HG03457 (cell line): ENCODE results near the gene FBRS.
"Not testable (repeated sequence)": the region's sequence is repeated elsewhere in the genome, so short reads cannot be mapped to it uniquely, and the experiment has no call there.

Source experiments
- ATAC-seq: cut with Tn5 transposase; IDR thresholded peaks from one replicate; pipeline ENCODE4 v1.9.1; 2021; ENCODE audit warnings: moderate number of reproducible peaks; ENCODE audit not compliant: unreplicated experiment

Gene FBRS

DNA sequence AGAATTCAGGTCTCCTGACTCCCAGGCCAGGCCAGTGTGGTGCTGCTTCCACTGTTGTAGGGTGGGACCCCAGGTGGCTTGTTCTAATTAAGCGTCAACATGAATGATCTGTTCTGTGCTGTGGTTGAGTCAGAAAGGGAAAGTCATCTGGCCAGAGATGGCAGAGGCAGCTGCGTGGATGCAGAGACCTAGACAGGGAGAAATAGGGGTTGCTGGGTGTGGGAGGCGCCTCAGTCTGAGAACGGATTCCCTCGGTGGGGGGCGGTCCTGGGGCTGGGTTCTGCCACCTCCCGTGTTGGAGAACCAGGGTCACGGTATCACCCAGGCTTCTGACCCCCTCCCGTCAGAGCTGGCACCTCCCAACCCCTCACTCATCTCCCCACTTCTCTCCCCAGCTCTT is 5.6 kb downstream of the FBRS start:
- no peak for ATAC-seq

DNA sequence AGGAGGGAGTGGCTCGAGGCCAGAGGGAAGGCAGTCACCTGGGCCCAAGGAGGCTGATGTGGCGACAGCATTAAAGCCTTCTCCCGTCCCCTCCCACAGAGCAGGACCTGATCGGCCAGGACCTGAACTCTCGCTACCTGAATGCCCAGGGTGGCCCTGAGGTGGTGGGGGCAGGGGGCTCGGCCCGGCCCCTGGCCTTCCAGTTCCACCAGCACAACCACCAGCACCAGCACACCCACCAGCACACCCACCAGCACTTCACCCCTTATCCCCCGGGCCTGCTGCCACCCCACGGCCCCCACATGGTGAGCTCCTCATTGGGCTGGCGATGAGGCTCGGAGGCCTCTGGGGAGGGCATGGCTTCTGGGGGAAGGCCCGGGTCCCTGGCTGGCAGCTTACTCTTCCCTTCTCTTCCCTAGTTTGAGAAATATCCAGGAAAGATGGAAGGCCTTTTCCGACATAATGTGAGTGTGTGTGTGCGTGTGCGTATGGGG is 6.4 kb downstream of the FBRS start:
- no peak for ATAC-seq

DNA sequence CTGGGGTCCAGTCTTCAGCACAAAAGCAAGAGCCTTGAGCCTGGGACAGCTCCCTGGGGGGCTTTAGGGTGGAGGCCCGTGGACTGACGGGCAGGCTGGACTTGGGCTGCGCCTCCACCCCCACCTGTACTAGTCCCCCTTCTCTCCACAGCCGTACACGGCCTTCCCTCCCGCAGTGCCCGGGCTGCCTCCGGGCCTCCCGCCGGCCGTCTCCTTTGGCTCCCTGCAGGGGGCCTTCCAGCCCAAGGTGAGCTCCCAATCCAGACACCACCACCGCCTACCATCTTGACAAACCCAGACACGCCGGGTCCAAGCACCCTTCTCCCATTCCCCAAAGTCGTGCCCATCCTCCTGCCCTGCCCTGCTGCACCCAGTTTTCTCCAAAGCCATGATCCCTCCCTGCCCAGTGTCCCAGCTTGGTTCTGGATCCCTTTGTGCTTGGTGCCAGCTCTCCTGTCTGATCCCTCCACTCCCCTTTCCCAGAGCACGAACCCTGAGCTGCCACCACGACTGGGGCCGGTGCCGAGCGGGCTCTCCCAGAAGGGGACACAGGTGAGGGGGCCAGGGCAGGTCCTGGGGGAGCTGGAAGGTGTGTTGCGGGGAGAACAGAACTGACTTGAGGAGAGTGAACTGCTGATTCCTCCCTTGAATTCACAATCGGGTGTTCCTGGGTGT is 7.1 kb downstream of the FBRS start:
- ATAC-seq = no peak

DNA sequence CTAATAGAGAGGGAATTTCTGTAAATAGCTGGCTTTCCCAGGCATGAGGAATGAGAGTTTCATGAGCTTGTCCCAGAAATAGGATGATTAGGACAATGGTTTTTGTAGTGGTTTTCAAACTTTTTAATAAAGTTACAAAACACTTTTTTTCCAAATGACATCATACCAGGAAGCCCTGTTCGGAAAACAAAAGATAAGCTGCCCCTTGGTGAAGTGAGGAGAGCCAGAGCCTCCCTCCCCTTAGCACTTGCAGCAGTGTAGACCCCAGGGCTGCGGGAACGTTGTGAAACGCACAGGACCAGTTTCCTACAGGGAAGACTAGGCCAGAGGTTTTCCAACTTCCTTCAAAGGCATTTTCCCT is 7.6 kb downstream of the FBRS start:
- ATAC-seq = no peak

DNA sequence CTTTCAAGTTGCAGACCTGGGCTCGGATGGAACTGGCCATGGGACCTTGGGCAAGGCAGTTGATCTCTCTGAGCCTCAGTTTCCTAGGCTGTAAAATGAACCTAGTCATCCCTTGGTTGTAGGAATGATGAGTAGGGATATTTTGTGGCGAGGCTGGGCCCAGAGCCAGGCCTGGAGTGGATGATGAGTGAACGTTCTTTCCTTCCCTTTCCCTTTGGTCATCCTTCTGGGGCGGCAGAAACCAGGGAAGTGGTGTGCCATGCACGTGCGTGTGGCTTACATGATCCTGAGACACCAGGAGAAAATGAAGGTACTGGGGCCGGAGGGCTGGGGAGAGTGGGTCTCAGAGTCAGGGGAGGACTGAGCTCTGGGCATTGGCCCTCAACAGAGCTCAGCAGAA is 8.4 kb downstream of the FBRS start:
- no peak for ATAC-seq

DNA sequence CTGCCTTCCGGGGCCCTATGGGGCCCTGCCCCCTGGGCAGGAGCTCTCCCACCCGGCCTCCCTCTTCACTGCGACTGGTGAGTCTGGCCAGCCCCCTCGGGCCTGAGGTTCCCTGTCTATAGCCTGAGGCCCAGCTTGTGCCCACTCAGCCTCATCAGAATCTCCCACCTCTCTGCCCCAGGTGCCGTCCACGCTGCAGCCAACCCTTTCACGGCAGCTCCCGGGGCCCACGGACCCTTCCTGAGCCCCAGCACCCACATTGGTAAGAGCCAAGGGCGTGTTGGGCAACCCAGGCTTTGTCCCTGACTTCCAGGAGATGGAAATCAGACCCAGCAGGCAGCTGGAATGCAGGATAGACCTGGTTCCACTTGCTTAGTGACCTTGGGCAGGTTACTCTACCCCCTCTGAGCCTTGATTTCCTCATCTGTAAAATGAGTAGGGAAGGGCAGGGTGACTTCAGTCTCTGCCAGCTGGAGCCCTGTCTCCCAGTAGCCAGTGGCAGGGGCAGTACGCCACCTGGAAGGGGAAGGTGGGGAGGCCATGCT is 9.2 kb downstream of the FBRS start:
- no peak for ATAC-seq

DNA sequence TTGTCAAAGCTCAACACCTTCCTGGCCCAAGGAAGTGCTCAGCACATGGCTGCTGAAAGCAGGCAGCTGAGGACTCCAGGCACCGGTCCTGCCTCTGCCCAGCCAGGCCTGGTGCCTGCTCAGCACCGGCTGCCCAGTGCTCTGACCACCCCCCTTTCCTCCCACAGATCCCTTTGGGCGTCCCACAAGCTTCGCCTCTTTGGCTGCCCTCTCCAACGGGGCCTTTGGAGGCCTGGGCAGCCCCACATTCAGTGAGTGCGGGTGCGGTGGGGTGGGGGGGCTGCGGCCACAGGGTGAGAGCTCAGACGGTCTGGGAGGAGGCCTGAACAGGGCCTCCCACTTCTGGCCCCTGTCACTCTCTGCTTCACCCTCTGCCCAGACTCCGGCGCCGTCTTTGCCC is 10.2 kb downstream of the FBRS start:
- ATAC-seq = no peak

DNA sequence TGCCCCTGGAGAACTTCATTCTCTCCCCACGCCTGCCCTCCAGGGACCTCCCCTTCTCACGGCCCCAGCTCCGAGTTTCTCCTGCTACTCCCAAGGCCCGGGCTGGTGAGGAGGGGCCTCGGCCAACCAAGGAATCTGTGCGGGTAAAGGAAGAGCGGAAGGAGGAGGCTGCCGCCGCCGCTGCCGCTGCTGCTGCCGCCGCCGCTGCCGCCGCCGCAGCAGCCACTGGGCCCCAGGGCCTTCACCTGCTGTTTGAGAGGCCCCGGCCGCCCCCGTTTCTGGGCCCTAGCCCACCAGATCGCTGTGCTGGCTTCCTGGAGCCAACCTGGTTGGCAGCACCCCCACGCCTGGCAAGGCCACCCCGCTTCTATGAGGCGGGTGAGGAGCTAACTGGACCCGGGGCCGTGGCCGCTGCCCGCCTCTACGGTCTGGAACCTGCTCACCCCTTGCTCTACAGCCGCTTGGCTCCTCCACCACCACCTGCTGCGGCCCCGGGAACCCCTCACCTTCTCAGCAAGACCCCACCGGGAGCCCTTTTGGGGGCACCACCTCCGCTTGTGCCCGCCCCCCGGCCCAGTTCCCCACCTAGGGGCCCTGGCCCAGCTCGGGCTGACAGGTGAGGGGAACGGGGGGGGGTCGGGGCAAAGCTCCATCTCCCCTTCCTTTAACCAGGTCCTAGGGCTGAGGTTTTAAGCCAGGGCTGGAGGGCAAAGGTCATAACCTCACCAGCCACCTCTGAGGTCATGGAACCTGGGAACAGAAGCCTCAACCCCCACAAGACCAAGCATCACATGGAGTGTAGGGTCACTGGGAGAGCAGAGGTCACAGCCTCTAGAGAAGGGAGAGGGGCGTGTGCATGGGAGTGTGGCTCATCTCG is 11.0 kb downstream of the FBRS start:
- ATAC-seq = no peak

DNA sequence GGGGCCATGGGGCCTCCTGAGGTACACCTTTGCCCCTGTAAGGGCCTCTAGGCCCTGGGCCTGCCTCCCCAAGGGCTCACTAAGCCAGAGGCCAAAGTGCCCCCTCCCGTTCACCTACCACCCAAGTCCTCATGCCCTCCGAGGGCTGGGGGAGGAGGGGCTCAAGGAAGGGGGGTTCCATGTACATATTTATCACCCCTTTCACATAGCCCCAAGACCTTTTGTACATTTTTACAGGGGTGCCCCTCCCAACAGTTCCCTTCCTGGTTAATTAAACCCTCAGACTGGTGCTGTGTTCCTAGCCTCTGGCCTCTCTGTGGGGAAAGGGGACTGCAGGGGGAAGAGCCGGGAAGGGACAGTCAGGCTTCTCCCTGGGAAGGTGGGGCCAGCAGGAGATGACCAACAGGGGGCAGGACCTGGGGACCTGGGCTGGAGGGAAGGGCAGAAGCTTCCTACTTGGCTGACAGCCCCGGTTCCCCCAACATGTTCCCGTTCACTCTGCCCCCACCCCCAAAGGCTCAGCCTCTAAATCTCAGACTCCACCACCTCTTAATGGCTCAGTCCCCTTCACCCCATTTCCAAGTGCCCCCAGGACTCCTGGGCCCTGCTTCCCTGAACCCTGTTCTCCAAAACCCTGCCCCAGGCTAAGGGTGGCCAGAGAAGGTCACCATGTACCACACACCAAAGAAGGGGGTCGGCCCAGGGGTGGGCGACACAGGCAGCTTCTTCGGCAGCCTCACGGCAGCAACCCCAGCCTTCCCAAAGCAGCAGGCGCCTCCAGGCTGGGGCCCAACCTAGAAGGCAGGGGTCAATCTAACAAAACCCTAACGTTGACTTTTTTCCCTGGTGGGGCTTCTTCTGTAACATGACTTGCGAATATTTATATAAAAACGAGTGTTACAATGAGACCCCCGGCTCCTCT is 11.9 kb downstream of the FBRS start:
- no peak for ATAC-seq

DNA sequence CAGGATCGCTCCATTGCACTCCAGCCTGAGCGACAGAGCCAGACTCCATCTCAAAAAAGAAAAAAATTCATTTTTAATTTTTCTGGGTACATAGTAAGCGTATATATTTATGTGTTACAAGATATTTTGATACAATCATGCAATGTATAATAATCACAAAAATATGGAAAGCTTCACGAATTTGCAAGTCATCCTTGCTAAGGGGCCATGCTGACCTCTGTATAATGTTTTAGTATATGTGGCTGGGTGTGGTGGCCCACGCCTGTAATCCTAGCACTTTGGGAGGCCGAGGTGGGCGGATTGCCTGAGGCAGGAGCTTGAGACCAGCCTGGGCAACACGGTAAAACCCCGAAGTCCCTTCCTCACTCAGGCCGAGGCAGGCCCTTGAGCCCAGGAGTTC is 16.9 kb downstream of the FBRS start:
- no peak for ATAC-seq

DNA sequence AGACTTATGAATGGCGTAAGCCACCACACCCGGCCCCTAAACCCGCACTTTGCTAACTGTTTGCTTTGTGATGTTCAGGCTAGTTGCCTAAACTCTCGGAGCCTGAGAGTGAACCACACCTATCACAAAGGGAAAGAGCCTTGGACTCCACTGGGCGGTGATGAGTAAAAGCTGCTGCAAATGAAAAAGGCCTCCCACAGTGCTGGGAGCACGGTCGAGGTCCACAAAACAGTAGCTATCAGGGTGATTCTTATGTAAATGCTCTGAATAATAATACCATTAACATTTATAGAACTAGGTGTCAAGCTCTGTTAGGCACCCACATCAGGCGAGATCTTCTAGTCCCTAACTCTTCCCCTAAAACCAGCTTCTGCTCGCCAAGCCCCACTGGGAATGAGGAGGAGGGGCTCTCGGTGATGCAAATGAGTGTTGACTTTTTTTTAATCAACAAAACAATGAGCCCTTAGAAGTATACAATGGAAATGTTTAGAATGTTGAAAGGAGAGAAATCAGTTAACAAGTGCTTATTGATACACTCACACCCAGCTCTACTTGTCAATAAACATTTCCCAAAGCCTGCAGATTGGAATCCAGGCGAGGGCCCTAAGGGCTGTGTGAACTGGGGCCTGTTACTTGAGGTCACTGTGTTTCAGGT is 19.8 kb downstream of the FBRS start:
- no peak for ATAC-seq

DNA sequence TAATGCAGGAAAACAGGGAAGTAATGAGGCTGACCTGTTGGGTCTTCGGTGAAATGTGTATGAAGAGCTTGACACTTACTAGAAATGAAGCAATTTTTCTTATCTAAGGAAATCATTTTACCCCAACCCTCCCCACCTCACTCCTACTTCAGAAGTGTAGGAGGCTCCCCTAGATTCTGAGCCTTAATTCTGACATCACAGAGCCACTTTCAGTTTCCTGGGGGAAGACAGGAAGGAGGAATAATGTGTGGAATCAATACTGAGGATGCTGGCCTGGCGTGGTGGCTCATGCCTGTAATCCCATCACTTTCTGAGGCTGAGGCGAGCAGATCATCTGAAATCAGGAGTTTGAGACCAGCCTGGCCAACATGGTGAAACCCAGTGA is 20.3 kb downstream of the FBRS start:
- ATAC-seq = no peak

DNA sequence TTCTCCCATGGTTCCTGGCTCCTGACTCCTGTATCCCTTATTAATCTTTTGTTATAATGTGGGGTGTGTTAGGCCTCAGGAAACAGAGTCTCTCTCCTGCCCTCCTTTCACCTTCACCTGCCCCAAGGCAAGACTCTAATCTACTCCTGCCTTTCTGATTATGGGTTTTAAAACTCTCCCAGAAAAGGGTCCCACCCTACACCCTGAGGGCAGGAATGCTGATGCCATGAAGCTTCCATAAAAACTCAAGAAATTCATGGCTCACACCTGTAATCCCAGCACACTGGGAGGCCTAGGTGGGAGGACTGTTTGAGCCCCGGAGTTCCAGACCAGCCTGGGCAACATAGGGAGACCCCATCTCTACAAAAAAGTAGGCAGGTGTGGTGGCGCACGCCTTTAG is 22.1 kb downstream of the FBRS start:
- ATAC-seq = no peak

DNA sequence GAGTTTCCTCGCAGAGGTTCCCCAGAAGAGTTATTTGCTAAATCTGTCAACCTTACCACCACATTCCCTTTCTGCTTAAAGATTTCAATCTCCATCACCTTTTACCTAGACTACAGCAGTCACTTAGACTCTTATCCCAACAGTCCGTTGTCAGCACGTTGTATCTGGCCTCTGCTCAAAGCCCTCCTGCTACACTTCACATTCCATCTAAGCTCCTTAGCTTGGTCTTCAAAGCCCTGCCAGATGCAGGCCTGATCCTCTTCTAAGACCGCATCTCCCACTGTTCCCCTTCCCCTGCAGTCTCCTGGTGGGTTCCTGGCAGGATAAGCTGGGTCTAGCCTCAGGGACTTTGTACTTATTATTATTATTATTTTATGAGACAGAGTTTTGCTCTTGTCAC is 30.5 kb downstream of the FBRS start:
- ATAC-seq = no peak

DNA sequence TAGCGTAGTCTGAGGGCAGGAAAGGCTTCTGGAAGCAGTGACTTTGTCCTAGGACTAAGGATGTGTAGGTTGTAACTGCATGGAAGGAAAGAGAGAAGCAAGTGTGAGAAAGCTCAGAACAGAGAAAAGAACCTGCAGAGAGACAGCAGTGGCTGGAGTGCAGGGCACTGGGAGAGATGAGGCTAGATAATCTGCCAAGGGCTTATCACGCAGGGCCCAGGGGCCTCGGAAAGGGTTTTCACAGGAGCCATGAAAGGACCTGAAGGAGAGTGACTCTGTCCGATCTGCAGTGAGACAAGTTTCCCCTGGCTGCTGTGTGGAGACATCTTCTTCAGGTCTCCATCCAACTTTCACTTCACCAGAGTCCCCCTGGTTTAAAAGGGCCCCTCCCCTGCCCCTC is 33.7 kb downstream of the FBRS start:
- ATAC-seq = no peak

DNA sequence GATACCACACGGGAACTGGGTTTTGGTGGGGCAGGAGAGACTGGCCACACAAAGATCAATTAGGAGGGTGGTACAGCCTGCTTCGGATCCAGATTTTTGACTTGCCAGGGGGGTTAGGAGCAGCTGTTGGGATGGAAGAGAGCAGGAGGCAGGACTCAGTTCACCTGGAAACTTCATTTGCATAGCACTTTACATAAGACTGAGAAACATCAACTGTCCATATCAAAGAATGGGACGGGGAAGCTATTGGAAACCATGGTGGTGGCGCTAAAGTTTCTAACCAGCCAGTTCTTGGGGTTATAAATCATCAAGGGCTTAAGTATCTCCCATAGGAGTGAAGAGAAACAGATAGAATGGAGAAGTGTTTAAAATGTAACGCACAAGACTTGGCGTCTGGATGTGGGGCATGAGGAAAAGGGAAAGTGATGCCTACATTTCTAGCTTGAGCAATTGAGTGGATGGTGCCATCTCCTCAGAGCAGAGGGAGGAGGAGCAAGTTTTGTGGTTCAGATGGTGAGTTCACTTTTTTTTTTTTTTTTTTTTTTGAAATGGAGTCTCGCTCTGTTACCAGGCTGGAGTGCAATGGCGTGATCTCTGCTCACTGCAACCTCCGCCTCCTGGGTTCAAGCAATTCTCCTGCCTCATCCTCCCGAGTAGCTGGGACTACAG is 34.3 kb downstream of the FBRS start:
- ATAC-seq = no peak

DNA sequence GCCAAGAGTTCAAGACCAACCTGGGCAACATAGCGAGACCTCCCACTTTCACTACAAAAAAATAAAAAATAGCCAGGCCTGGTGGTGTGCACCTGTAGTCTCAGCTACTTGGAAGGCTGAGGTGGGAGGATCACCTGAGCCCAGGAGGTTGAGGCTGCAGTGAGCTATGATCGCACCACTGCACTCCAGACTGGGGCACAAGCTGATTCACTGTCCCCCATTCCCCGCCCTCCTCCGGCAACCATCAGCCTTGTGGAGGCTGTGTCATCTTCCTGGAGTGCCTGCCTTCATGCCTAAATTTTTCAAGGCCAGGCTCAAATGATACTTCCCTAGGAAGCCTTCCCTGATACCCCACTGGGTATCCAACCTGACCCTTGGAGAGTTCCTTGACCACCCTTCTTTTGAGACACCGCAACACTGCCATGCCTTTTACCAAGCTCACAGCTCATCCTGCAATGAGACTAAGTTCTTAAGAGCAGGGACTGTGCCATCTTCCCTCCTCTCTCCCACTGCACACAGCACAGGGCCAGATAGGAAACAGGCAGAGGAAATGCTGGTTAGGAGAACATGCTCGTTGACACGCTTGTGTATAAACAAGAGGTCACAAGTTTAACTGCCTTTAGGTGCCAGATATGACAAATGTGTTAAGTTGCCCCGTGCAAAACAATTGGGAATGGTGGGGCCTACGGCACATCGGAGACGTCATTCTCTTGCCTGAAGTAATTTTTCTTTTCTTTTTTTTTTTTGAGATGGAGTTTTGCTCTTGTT is 36.9 kb downstream of the FBRS start:
- ATAC-seq = no peak

DNA sequence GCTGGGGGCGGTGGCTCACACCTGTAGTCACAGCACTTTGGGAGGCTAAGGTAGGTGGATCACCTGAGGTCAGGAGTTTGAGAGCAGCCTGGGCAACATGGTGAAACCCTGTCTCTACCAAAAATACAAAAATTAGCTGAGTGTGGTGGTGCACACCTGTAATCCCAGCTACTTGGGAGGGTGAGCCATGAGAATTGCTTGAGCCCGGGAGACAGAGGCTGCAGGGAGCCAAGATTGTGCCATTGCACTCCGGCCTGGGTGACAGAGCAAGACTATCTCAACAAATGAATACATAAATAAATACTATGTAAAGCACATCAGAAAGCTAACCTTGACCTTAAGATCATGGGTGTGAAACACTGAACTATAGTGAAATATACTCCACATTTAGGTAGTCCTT is 38.4 kb downstream of the FBRS start:
- not testable (repeated sequence) for ATAC-seq
